ENCODE data around the gene AFF3. TPM values are rescaled to one million over a fixed set of nuclear protein-coding genes. Genes with fewer than 3 reads are reported as not detected.

Gene AFF3
- polyA plus RNA-seq, 1 donor (not counting 4 experiments of a cell fraction or from before 2014, with no cell fraction given): not detected

GRCh38 chr2:100054426-100054825 is 88.0 kb downstream of the AFF3 start:
- no peaks in the 10 kb centered on the region for H3K9me3 ChIP-seq (ENCODE audit: control insufficient read depth, low read depth, low read length)
- no peaks in the 10 kb centered on the region for H3K36me3 ChIP-seq (ENCODE audit: control insufficient read depth in 2 of 2, extremely low read depth in 1 of 2, insufficient read depth in 2 of 2, low read length in 2 of 2)
- no peak for TF ChIP-seq EZH2 (IDR thresholded peaks at IDR 0.05; ENCODE audit: low read length)
- TF ChIP-seq, protein P1, sequence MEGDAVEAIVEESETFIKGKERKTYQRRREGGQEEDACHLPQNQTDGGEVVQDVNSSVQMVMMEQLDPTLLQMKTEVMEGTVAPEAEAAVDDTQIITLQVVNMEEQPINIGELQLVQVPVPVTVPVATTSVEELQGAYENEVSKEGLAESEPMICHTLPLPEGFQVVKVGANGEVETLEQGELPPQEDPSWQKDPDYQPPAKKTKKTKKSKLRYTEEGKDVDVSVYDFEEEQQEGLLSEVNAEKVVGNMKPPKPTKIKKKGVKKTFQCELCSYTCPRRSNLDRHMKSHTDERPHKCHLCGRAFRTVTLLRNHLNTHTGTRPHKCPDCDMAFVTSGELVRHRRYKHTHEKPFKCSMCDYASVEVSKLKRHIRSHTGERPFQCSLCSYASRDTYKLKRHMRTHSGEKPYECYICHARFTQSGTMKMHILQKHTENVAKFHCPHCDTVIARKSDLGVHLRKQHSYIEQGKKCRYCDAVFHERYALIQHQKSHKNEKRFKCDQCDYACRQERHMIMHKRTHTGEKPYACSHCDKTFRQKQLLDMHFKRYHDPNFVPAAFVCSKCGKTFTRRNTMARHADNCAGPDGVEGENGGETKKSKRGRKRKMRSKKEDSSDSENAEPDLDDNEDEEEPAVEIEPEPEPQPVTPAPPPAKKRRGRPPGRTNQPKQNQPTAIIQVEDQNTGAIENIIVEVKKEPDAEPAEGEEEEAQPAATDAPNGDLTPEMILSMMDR (optimal IDR thresholded peaks at IDR 0.05 in 1 of 3, IDR thresholded peaks at IDR 0.05 in 1 of 3, conservative IDR thresholded peaks at IDR 0.05 in 1 of 3; ENCODE audit: extremely low read depth in 1 of 3, insufficient read depth in 2 of 3, low read length in 3 of 3): no peak
- no peak overlapping the region for H3K4me2 ChIP-seq (ENCODE audit: control insufficient read depth, extremely low read depth, insufficient read depth, low read depth, low read length)
- DNase-seq (ENCODE audit: low read depth, low spot score) (no peak), FAIRE-seq (no peak)
- no peaks in the 10 kb centered on the region for H3K9me1 ChIP-seq (ENCODE audit: control insufficient read depth, extremely low read depth, insufficient read depth, low read length)
- H3K4me1 ChIP-seq (ENCODE audit: control insufficient read depth, extremely low read depth, insufficient read depth, low read length): no peaks in the 10 kb centered on the region
- no peaks in the 10 kb centered on the region for H3K27me3 ChIP-seq (ENCODE audit: control insufficient read depth, extremely low read depth, insufficient read depth, low read length)
- H3K9ac ChIP-seq (ENCODE audit: control insufficient read depth, extremely low read depth, insufficient read depth, low read length): no peak overlapping the region
- no peak overlapping the region for H3K27ac ChIP-seq (ENCODE audit: control insufficient read depth, insufficient read depth, low read length)
- H4K20me1 ChIP-seq (ENCODE audit: control insufficient read depth, extremely low read depth, insufficient read depth, low read length): no peaks in the 10 kb centered on the region
- H3K4me3 ChIP-seq (ENCODE audit: control insufficient read depth in 2 of 3, extremely low read depth in 1 of 3, insufficient read depth in 2 of 3, low read depth in 1 of 3, low read length in 3 of 3): no peak overlapping the region
- no peaks in the 10 kb centered on the region for H3K79me2 ChIP-seq (ENCODE audit: control insufficient read depth, insufficient read depth, low read length)
- dilution Hi-C loops (cut with MboI; ENCODE audit: extremely low pct_ligation_motif_present, low sequenced_read_pairs): no loop called here
- H2AFZ ChIP-seq (ENCODE audit: control insufficient read depth, low read length): no peak overlapping the region

- TF ChIP-seq, protein P1 (optimal IDR thresholded peaks at IDR 0.05 in 1 of 3, IDR thresholded peaks at IDR 0.05 in 1 of 3, conservative IDR thresholded peaks at IDR 0.05 in 1 of 3; ENCODE audit: extremely low read depth in 1 of 3, insufficient read depth in 2 of 3, low read length in 3 of 3): no peak
- TF ChIP-seq EZH2 (IDR thresholded peaks at IDR 0.05; ENCODE audit: low read length): no peak
- Histone ChIP-seq H3K79me2 (ENCODE audit: control insufficient read depth, insufficient read depth, low read length) (no peaks in the 10 kb centered on the region), H3K9me3 (ENCODE audit: control insufficient read depth, low read depth, low read length) (no peaks in the 10 kb centered on the region), H4K20me1 (ENCODE audit: control insufficient read depth, extremely low read depth, insufficient read depth, low read length) (no peaks in the 10 kb centered on the region), H3K4me3 (ENCODE audit: control insufficient read depth in 2 of 3, extremely low read depth in 1 of 3, insufficient read depth in 2 of 3, low read depth in 1 of 3, low read length in 3 of 3) (no peak overlapping the region), H3K27me3 (ENCODE audit: control insufficient read depth, extremely low read depth, insufficient read depth, low read length) (no peaks in the 10 kb centered on the region), H2AFZ (ENCODE audit: control insufficient read depth, low read length) (no peak overlapping the region), H3K9me1 (ENCODE audit: control insufficient read depth, extremely low read depth, insufficient read depth, low read length) (no peaks in the 10 kb centered on the region), H3K27ac (ENCODE audit: control insufficient read depth, insufficient read depth, low read length) (no peak overlapping the region), H3K4me1 (ENCODE audit: control insufficient read depth, extremely low read depth, insufficient read depth, low read length) (no peaks in the 10 kb centered on the region), H3K4me2 (ENCODE audit: control insufficient read depth, extremely low read depth, insufficient read depth, low read depth, low read length) (no peak overlapping the region), H3K36me3 (ENCODE audit: control insufficient read depth in 2 of 2, extremely low read depth in 1 of 2, insufficient read depth in 2 of 2, low read length in 2 of 2) (no peaks in the 10 kb centered on the region), H3K9ac (ENCODE audit: control insufficient read depth, extremely low read depth, insufficient read depth, low read length) (no peak overlapping the region)
- dilution Hi-C loops (cut with MboI; ENCODE audit: extremely low pct_ligation_motif_present, low sequenced_read_pairs): no loop called here
- no peak for DNase-seq (ENCODE audit: low read depth, low spot score)
- no peak for FAIRE-seq
Measured at GRCh38 chr2:100053087-100053885, 89.1 kb downstream of the AFF3 start.

Data from keratinocyte (primary cell).